DOHH2 (cell line): ENCODE data around the gene RASAL1.
A peak's percentile ranks its signal among the peaks of the same experiment; 100 is the strongest.

Experiments used
- H3F3A ChIP-seq: fragments of 200-600 bp; sonication (generic), shearing (Covaris generic); 2 replicates; pipeline ENCODE4 v1.6.0; 2016; ENCODE audit warnings: antibody characterized with exemption, mild to moderate bottlenecking; ENCODE audit not compliant: control insufficient read depth, insufficient read depth
- H3K27ac ChIP-seq: fragments of 200-600 bp; sonication (generic); 2 replicates; pipeline ENCODE4 v1.5.1; 2014; ENCODE audit warnings: low read depth, mild to moderate bottlenecking, low read length, moderate library complexity
- H3K27me3 ChIP-seq: fragments of 200-600 bp; sonication (generic); 2 replicates; pipeline ENCODE4 v1.6.1; 2014; ENCODE audit warnings: mild to moderate bottlenecking, low read length, mixed read lengths; ENCODE audit not compliant: control insufficient read depth
- H3K36me3 ChIP-seq: fragments of 200-600 bp; sonication (generic); 2 replicates; pipeline ENCODE4 v1.6.1; 2014; ENCODE audit warnings: mild to moderate bottlenecking, low read length, moderate library complexity, mixed read lengths; ENCODE audit not compliant: control insufficient read depth
- H3K4me1 ChIP-seq: fragments of 200-600 bp; sonication (generic); 2 replicates; pipeline ENCODE4 v1.6.1; 2014; ENCODE audit warnings: mild to moderate bottlenecking, low read length, mixed read lengths; ENCODE audit not compliant: control insufficient read depth
- H3K4me2 ChIP-seq: fragments of 200-600 bp; sonication (generic); 2 replicates; pipeline ENCODE4 v1.6.0; 2014; ENCODE audit warnings: mild to moderate bottlenecking, low read length, moderate library complexity
- H3K4me3 ChIP-seq: fragments of 200-600 bp; sonication (generic); 2 replicates; pipeline ENCODE4 v1.5.1; 2014; ENCODE audit warnings: mild to moderate bottlenecking, low read length, mixed read lengths
- H3K79me2 ChIP-seq: fragments of 200-600 bp; sonication (generic); 2 replicates; pipeline ENCODE4 v1.6.1; 2014; ENCODE audit warnings: mild to moderate bottlenecking, low read length, mixed read lengths; ENCODE audit not compliant: control insufficient read depth
- H3K9me2 ChIP-seq: fragments of 200-600 bp; sonication (generic); replicated peaks from 2 replicates; pipeline ENCODE4 v1.6.1; 2014; ENCODE audit warnings: mild to moderate bottlenecking, low read length, mixed read lengths; ENCODE audit not compliant: control insufficient read depth
- H3K9me3 ChIP-seq: fragments of 200-600 bp; sonication (generic); 2 replicates; pipeline ENCODE4 v1.6.1; 2014; ENCODE audit warnings: antibody characterized with exemption, low read length, mixed read lengths; ENCODE audit not compliant: control insufficient read depth, insufficient read depth
- H4K20me1 ChIP-seq: fragments of 200-600 bp; sonication (generic); 2 replicates; pipeline ENCODE4 v1.6.0; 2014; ENCODE audit warnings: low read depth, mild to moderate bottlenecking, antibody characterized with exemption, low read length, moderate library complexity; ENCODE audit not compliant: control insufficient read depth, insufficient read depth
- EZH2phosphoT487 ChIP-seq: fragments of 200-600 bp; sonication (generic); IDR thresholded peaks from 2 replicates; pipeline ENCODE4 v1.6.1; 2017; ENCODE audit warnings: borderline replicate concordance, mild to moderate bottlenecking, antibody characterized with exemption, low read length, moderate library complexity, mixed read lengths
- TF ChIP-seq, protein P1 (sequence below): fragments of 200-600 bp; sonication (generic); IDR thresholded peaks from one replicate; pipeline ENCODE4 v1.5.1; 2014; ENCODE audit warnings: antibody characterized with exemption, mild to moderate bottlenecking, low read depth, low read length; ENCODE audit not compliant: poor library complexity, severe bottlenecking

Gene RASAL1

GRCh38 chr12:113056631-113057488 is 78.7 kb downstream of the RASAL1 start, which contains the start of gene DTX1:
DTX1 (plus strand) TSS chr12:113056730; CDS start chr12:113058193, 1,463 bp downstream.
- H3K79me2 ChIP-seq, result peaks cover 84% of the 10 kb centered on the region
- H3K4me2 ChIP-seq, result peak within 1 kb of the TSS; percentile 99
- peak within 1 kb of the TSS; percentile 99 for H3K27ac ChIP-seq
- peaks cover 66% of the 10 kb centered on the region for H3F3A ChIP-seq
- peak within 1 kb of the TSS; percentile 94 for H3K4me3 ChIP-seq
- no peaks in the 10 kb centered on the region for H4K20me1 ChIP-seq
- no peaks in the 10 kb centered on the region for H3K9me2 ChIP-seq
- H3K9me3 ChIP-seq, result no peaks in the 10 kb centered on the region
- H3K36me3 ChIP-seq, result peaks cover 77% of the 10 kb centered on the region
- H3K4me1 ChIP-seq, result peaks cover 67% of the 10 kb centered on the region
- H3K27me3 ChIP-seq, result no peaks in the 10 kb centered on the region
- TF ChIP-seq EZH2phosphoT487, result no peak

DNA sequence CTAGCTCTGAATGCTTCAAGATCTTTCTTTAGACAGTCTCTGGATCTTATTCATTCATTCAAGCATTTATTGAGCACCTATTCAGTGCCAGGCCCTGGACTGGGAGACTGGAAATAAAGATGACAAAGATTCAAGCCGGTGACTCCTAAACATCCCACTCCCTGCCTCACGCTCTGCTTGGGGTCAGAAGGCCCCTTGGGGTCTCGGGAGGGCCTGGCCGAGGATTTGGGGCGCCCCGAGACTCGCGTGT is 79.3 kb downstream of the RASAL1 start:
- H3K79me2 ChIP-seq, result peaks cover 82% of the 10 kb centered on the region
- TF ChIP-seq, protein P1, sequence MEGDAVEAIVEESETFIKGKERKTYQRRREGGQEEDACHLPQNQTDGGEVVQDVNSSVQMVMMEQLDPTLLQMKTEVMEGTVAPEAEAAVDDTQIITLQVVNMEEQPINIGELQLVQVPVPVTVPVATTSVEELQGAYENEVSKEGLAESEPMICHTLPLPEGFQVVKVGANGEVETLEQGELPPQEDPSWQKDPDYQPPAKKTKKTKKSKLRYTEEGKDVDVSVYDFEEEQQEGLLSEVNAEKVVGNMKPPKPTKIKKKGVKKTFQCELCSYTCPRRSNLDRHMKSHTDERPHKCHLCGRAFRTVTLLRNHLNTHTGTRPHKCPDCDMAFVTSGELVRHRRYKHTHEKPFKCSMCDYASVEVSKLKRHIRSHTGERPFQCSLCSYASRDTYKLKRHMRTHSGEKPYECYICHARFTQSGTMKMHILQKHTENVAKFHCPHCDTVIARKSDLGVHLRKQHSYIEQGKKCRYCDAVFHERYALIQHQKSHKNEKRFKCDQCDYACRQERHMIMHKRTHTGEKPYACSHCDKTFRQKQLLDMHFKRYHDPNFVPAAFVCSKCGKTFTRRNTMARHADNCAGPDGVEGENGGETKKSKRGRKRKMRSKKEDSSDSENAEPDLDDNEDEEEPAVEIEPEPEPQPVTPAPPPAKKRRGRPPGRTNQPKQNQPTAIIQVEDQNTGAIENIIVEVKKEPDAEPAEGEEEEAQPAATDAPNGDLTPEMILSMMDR, result no peak
- no peak for TF ChIP-seq EZH2phosphoT487
- H3K9me2 ChIP-seq, result no peaks in the 10 kb centered on the region
- H3K27ac ChIP-seq, result peak overlapping the region; percentile 99
- H3K4me2 ChIP-seq, result peak overlapping the region; percentile 99
- H3K27me3 ChIP-seq, result no peaks in the 10 kb centered on the region
- peaks cover 77% of the 10 kb centered on the region for H3K36me3 ChIP-seq
- peaks cover 66% of the 10 kb centered on the region for H3F3A ChIP-seq
- H3K4me1 ChIP-seq, result peaks cover 67% of the 10 kb centered on the region
- no peaks in the 10 kb centered on the region for H4K20me1 ChIP-seq
- H3K9me3 ChIP-seq, result no peaks in the 10 kb centered on the region
- H3K4me3 ChIP-seq, result peak overlapping the region; percentile 94

DNA sequence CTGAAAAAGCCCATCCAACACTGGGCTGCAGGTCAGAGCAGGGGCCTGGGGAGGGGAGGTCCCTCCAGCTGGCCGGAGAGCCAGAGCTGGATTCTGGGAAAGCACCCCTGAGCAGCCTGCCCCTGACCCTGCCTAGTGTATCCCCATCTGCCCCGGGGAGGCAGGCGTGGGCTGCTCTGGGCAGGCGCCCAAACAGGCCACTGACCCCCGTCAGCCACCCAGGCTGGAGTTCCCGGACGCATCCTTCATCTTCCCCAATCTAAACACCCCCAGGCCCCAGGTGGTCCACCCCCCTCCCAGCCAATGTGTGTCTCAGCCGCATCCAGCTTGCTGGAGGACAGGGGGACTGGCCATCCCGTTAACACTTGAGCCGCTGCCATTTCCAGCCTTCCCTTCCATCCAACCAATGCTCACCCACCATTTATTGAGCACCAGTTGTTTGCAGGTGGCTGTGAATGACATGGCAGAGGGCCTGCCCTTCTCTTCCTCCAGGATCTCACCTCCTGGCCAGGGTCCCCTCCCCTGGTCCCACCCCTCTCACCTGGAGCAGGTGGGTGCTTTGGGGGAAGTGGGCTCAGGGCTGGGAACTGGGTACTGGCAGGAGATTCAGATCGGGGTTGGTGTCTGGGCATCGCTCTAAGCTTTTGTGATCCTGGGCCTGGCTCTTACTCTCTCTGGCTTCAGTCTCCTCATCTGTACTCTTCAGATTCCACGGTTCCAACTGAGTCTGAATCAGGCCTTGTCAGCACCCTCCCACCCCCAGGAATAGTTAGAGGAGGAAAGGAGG is 79.8 kb downstream of the RASAL1 start:
- H3K27me3 ChIP-seq, result no peaks in the 10 kb centered on the region
- H3F3A ChIP-seq, result peaks cover 65% of the 10 kb centered on the region
- H3K4me3 ChIP-seq, result peak overlapping the region; percentile 94
- no peak for TF ChIP-seq EZH2phosphoT487
- TF ChIP-seq, protein P1, result no peak
- peak overlapping the region; percentile 99 for H3K4me2 ChIP-seq
- peaks cover 75% of the 10 kb centered on the region for H3K36me3 ChIP-seq
- peak overlapping the region; percentile 99 for H3K27ac ChIP-seq
- no peaks in the 10 kb centered on the region for H3K9me2 ChIP-seq
- no peaks in the 10 kb centered on the region for H4K20me1 ChIP-seq
- H3K4me1 ChIP-seq, result peaks cover 67% of the 10 kb centered on the region
- no peaks in the 10 kb centered on the region for H3K9me3 ChIP-seq
- H3K79me2 ChIP-seq, result peaks cover 77% of the 10 kb centered on the region
